ENCODE results near the gene BEST4.
"Not testable (repeated sequence)": the region's sequence is repeated elsewhere in the genome, so short reads cannot be mapped to it uniquely, and the experiment has no call there.

The BEST4 gene

GRCh38 chr1:44778705-44779576 lies 9.0 kb downstream of the BEST4 start:
- DNase-seq = no peak

DNA sequence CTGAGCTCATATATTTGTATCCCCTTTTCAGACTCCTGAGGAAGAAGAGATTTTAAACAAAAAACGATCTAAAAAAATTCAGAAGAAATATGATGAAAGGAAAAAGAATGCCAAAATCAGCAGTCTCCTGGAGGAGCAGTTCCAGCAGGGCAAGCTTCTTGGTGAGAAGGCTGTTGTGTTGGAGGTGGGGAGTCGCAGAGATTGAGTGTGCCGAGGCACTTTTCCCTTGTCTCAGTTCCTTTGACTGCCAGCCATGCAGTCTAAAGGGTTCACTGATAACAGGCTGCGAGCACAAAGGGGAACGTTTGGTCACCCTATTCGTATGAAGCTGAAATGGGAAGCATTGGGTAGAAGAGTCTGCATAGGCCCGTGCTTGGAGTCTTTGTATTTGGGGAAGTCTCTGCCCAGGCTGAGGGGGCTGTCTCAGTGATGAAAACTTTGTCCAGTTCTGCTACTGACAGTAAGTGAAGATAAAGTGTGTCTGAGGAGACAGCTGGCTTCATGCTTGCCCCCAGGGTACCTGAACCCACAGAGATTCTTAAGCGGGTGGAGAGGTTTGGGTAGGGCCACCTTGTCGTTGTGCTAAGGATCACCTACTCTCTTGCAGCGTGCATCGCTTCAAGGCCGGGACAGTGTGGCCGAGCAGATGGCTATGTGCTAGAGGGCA lies 9.9 kb downstream of the BEST4 start:
- DNase-seq = no peak

DNA sequence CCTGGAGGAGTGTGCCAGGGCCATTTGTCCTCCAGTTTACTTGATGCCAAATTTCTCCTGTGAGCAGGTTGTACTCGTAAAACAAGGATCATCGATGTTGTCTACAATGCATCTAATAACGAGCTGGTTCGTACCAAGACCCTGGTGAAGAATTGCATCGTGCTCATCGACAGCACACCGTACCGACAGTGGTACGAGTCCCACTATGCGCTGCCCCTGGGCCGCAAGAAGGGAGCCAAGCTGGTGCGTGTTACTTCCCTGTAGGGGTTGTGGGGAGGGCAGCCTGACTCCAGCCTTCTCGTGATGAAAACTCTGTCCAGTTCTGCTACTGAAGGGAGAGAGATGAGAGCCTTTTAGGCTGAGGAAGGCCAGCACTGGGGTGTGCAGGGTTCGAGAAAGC lies 10.4 kb downstream of the BEST4 start:
- no peak for DNase-seq

GRCh38 chr1:44776730-44777068 lies 11.3 kb downstream of the BEST4 start:
- DNase-seq = no peak

DNA sequence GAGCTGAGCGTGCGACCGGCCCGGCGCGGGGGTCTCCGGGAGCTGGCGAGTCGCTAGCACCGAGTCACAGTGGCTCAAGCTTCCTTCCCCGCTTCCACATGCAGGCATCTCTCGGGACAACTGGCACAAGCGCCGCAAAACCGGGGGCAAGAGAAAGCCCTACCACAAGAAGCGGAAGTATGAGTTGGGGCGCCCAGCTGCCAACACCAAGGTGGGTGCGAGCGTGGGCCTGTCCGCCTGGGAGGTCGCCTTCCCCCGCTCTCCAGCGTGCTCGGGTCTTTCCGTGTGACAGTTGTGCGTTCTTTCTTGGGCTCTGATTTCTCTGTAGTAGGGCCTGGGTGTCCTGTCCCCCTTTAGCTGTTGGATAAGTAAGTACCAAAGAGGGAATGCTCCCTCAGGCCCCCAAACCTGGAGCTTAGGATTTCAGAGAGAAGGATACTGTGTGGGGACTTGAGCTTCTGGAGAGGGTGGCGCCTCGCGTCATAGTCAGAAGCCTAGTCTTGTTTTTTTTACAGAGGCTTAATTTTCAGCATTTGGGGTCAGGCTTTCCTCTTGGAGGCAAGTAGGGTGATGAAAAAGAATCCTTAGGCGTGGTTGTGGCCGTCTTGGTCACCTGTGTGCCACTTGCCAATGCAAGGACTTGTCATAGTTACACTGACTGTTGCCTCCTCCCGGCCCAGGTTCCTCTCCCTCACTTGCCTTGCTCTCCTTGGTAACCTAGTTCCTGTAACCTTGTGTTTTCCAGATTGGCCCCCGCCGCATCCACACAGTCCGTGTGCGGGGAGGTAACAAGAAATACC lies 11.8 kb downstream of the BEST4 start:
- DNase-seq = peak in 10 of 58 donors; percentile 45 to 77 (median 63)

DNA sequence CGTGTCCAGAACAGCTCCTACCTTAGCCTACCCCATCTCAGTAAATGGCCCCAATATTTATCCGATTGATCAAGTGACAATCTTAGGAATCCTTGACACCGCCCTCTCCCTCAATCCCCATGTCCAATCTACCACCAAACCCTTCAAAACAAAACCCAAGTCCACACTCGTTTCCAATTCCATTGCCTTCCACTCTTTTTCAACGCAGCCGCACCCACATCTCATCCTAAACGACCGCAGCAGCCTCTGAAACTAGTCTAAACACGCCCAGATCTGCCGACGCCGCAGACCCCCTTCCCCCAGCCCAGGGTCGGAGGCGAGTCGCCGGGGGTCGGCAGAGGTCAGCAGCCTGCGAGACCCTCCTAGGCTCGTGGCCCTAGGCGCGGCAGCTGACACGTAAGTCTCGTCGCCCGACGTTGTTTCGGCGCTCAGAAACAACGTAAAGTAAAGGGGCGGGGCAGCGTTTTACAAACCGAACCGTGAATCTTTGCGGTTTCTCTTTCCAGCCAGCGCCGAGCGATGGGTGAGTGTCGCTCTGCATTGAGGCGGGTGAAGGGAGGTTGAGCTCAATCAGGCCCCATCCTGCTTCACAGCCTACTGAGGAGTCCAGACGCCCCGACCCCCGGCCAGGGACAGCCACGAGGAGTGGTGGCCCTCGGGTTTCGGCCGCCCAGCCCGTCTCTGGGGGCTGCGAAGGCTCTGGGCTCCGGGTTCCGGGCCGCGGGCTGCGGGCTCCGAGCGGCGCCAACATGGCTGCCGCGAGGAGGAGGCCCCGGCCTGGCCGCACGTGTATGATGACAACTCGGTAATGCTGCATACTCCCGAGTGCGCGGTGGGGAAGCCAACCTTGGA lies 12.7 kb downstream of the BEST4 start, which contains the start of gene RPS8:
RPS8 (plus strand) TSS at position 463 of the 852 bp plus-strand sequence; CDS start at position 520, 57 bp downstream.
- peak; percentile 14 to 94 (median 86) for DNase-seq

DNA sequence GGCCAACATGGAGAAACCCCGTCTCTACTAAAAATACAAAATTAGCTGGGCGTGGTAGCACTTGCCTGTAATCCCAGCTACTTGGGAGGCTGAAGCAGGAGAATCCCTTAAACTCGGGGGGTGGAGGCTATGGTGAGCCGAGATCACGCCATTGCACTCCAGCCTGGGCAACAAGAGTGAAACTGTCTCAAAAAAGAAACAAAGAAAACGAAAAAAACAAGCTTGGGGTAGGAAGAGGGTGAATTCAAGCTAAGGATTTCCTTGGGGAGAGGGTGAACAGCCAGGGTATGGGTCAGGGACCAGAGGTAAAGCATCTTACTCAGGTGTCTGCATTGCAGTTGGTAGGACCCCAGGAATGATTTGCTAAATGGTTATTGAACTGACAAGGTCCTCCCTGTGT lies 21.5 kb downstream of the BEST4 start:
- not testable (repeated sequence) for DNase-seq

GRCh38 chr1:44760876-44761275 lies 27.1 kb downstream of the BEST4 start:
- DNase-seq = no peak

DNA sequence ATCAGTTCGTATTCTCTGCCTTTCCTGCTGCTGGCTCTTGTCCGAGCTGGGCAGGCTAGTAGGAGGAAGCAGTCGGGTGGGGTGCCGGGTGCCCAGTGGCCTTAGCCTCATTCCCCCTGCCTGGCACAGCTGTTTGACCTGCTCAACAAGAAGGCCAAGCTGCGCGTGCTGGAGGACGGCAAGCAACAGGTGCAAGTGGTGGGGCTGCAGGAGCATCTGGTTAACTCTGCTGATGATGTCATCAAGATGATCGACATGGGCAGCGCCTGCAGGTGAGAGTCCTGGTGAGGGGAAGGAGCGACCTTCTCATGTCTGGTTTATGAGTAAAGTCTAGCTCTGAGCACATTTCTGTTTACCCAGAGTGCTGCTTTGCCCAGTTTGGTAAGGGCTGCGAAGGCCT lies 28.9 kb downstream of the BEST4 start:
- no peak for DNase-seq

DNA sequence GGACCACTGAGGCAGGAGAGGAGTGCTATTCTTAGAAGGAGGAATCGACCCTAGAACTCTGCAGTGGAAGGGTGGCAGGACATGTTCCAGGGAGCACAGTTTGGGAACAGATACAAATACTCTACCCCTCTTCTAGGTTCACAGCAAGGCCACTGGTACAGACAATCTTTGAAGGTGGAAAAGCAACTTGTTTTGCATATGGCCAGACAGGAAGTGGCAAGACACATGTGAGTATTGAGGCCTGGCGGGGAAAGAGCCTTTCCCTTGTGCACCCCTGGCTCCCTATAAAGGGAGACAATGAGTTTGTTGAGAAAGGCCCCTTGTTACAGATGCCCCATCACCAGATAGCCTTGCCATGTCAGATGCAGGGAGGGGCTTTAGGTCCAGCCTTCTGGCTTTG lies 30.6 kb downstream of the BEST4 start:
- DNase-seq = no peak

DNA sequence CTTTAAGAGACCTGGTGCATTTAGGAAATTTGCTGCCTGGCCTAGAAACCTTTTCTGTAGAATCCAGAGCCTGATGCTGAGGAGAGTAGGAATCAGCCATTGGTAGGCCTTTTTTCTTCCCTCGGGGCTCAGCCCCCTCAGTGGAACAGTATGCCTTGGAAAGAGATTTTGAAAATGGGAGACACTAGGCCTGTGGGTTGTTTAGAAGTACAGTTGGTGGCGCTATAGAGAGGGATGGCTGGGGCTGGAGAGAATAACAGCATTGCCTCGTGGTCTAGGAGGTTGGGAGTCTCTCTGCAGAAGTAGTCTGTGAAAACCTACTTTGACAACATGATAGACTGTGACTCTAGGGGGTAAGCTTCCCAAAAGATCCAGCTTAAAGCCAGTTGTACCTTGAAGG lies 40.1 kb downstream of the BEST4 start:
- no peak for DNase-seq

DNA sequence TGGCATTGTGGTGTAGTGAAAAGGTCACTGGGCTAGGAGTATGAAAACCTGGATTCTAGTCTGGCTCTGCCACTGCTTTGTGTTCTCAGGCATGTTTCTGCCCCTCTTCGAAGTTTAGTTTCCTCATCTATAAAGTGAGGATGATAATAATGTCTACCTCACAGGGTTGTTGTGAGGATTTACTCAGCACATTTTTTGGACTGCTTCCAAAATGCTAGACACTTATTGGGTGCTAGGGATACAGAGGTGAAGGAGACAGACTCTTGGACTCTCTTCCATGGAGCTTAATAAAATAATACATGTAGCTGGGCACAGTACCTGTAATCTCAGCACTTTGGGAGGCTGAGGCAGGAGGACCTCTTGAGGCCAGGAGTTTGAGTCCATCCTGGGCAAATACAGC lies 44.8 kb downstream of the BEST4 start:
- DNase-seq = no peak

- no peak for DNase-seq
Measured at GRCh38 chr1:44740179-44740617, 47.8 kb downstream of the BEST4 start.

DNA sequence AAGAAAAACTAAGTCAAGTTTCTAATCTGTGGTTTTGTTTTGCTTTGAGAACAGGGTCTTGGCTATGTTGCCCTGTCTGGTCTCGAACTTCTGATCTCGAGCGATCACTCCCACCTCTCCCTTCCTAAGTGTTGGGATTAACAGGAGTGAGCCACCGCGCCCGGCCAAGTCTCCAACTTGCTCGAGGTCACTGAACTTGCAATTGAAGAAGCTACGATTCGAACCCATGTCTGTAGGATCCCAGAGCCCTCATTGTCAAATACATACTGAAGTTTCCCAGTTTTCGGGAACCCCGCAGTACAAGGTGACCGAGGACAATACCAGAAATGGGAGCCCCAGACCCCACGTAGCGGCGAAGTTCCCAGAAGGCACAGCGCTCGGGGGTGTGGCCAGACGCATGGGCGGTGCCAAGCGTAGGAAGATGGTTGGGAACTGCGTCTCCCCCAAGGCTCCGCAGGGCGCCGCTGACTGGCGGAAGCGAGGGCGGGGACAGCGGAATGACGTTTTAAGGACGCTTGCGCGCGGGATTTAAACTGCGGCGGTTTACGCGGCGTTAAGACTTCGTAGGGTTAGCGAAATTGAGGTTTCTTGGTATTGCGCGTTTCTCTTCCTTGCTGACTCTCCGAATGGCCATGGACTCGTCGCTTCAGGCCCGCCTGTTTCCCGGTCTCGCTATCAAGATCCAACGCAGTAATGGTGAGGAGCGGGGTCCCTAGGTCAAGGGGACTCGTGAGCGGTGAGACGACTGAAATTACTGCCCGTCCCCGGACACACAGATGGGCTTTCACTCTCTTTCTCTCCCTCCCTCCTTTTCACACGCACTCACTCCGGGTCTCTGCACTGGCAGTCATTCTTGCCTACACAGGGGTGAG lies 48.4 kb downstream of the BEST4 start, which contains the start of gene KIF2C:
KIF2C (plus strand) TSS at position 531 of the 872 bp plus-strand sequence; CDS start at position 627, 96 bp downstream.
- peak; percentile 44 to 97 (median 93) for DNase-seq

GRCh38 chr1:44738953-44739306 lies 49.0 kb downstream of the BEST4 start:
- not testable (repeated sequence) for DNase-seq

DNA sequence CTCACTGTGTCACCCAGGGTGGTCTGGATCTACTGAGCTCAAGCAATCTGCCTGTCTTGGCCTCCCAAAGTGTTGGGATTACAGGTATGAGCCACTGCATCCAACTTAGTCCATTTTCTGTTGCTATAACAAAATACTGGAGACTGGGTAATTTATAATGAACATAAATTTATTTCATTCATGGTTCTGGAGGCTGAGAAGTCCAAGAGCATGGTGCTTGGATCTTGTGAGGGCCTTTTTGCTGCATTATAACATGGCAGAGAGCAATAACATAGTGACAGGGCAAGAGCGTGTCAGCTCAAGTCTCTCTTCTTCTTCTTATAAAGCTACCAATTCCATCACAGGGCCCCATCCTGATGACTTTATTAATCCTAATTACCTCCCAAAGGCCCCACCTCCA lies 52.0 kb downstream of the BEST4 start:
- DNase-seq = no peak

DNA sequence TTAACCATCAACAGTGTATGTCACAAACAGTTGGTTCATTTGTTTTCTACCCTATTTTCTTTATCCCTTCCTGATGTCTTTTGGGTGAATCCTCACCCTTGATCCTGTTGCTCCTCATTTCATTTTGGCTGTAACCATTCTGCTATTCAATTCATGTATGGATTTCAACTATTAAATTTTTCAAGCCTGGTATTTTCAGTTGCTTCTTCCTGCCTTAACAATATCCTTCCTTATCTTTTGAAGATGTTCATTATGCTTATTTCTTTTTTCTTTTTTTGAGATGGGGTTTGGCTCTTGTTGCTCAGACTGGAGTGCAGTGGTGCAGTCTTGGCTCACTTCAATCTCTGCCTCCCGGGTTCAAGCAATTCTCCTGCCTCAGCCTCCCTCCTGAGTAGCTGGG lies 54.2 kb downstream of the BEST4 start:
- DNase-seq = no peak
